Activated CD4-positive, CD25-positive, alpha-beta regulatory T cell (primary cell): ENCODE measurements around the gene FAM199X.
"Not testable (repeated sequence)": the region's sequence is repeated elsewhere in the genome, so short reads cannot be mapped to it uniquely, and the experiment has no call there.

ENCODE experiments used
- DNase-seq, 4 experiments: peaks; one replicate each; lab custom pipeline; 2025; lab: John Stamatoyannopoulos, UW

Gene FAM199X

GRCh38 chrX:104189837-104190236 is 23.6 kb downstream of the FAM199X start:
- DNase-seq = no peak

GRCh38 chrX:104193485-104193884 is 27.2 kb downstream of the FAM199X start:
- DNase-seq = no peak

- DNase-seq = no peak
These were observed 28.8 kb downstream of the FAM199X start for GRCh38 chrX:104195013-104195412.

GRCh38 chrX:104195489-104196084 is 29.3 kb downstream of the FAM199X start:
- DNase-seq = no peak

GRCh38 chrX:104205548-104205947 is 39.3 kb downstream of the FAM199X start:
- no peak for DNase-seq

GRCh38 chrX:104211187-104211586 is 44.9 kb downstream of the FAM199X start:
- DNase-seq = no peak

- DNase-seq = not testable (repeated sequence)
These were observed 63.8 kb downstream of the FAM199X start for GRCh38 chrX:104230060-104230459.
